Stimulated activated CD8-positive, alpha-beta memory T cell treated with anti-CD3 and anti-CD28 coated beads, Interleukin-7, amount 100 ng/mL, for 1 hour (primary cell): ENCODE measurements around the gene KLHDC4.
"Not testable (repeated sequence)": the region's sequence is repeated elsewhere in the genome, so short reads cannot be mapped to it uniquely, and the experiment has no call there.

Experiments
- DNase-seq, 2 donors: peaks; one replicate each; pipeline ENCODE4 v3.0.0-alpha.2; 2020; ENCODE audit warnings: low read depth in 2 of 2

Gene KLHDC4

DNA sequence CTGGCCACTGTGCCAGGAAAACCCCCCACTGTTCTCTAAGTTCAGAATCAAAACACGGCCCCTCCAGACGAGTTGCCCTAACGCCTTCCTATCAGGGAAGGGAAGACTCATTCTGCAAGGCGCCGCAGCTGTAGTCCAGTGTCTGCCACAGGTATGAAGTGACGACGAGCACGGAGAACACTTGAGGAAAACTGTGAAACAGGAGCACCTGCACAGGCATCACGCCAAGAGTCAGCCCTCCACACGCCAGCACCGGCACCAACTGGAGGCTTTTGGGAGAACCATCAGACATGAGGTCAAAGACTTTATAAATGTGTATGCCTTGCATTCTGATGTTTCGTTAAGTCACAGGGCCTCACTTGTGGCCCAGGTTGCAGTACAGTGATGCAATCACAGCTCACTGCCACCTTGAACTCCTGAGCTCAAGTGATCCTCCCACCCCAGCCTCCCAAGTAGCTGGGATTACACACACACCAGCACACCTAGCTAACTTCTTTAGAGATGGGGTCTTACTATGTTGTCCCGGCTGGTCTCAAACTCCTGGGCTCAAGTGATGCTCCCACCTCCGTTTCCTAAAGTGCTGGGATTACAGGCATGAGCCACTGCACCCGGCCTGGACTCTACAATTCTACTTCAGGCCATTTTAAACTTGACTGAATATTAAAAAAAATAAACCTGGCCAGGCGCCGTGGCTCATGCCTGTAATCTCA lies 22.9 kb downstream of the KLHDC4 start:
- no peak for DNase-seq

GRCh38 chr16:87741700-87742415 lies 23.9 kb downstream of the KLHDC4 start:
- DNase-seq = no peak

DNA sequence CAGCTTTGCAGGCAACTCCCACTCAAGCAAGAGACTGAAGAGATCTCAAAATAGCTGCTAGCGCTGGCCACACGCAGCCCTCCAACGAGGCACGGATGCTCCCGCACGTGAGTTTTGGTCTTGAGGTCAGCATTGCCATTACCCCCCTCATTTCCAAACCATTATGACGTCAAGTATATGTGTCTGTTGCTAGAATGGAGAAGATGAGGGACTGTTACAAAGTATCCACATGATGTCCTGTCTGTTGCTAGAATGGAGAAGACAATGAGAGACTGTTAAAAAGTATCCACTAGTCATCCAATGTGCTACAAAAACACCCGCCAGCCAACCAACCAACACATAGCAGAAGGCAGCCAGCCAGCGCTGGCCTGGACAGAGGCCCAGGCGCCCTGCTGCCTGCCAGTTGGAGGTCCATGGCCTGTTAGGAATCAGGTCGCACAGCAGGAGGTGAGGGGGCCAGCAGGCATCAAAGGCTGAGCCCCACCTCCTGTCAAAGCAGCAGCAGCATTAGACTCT lies 24.8 kb downstream of the KLHDC4 start:
- no peak for DNase-seq

GRCh38 chr16:87740441-87740840 lies 25.3 kb downstream of the KLHDC4 start:
- no peak for DNase-seq

- DNase-seq = no peak
Measured at GRCh38 chr16:87739801-87740200, 26.0 kb downstream of the KLHDC4 start.

- DNase-seq = no peak
Measured at GRCh38 chr16:87736008-87736382, 29.8 kb downstream of the KLHDC4 start.

GRCh38 chr16:87735270-87736007 lies 30.3 kb downstream of the KLHDC4 start:
- no peak for DNase-seq

- DNase-seq = no peak
Measured at GRCh38 chr16:87734644-87735043, 31.1 kb downstream of the KLHDC4 start.

- DNase-seq = no peak
Measured at GRCh38 chr16:87733190-87733589, 32.6 kb downstream of the KLHDC4 start.

- no peak for DNase-seq
Measured at GRCh38 chr16:87731607-87732006, 34.2 kb downstream of the KLHDC4 start.

DNA sequence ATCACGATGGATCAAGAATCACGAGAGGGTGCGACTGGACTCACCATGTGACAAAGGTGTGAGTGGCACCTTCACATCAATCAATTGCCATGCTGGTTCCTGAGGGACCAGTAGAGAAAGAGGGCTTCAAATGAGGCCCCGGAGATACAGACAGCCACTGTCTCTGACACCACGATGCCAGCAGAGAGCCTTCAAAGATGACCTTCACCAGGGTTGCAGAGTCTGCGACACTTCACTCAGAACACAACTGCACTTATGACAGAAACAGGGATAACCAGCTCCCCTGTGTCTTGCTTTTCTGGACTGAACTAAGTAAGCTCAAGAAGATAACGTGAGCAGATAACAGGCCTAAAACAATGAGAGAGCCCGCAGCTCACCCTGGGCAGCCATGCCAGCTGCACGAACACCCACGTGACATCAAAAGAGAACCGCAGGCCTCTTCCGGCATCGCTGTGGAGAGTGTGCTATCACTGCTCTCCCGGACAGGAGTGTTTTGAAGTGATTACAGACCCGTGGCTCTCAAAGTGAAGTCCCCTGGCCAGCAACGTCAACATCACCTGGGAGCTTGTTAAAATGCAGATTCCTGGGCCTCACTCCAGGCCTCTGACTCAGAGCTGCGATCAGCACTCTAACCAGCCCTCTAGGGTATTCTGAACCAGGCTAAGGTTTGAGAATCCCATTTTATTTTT lies 36.4 kb downstream of the KLHDC4 start:
- no peak for DNase-seq

GRCh38 chr16:87728026-87728425 lies 37.8 kb downstream of the KLHDC4 start:
- no peak for DNase-seq

DNA sequence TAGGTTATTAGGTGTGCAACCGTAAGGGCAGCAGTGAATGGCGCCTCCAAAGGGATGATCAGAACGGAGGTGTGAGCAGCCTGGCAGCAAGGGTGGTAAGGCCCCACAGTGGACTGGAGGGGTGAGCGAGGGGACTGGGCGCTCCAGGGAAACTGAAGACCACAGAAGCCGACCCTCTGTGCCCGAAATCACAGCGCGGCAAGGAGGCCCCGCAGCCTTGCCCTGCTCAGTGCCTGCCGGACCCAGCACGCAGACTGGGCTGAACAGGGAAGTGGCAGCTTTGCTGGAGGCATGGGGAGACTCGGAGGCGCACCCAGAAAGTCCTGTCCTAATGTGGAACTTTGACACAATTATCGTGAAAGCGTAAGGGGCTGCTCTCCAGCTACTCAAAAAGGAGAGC lies 38.4 kb downstream of the KLHDC4 start:
- no peak for DNase-seq

DNA sequence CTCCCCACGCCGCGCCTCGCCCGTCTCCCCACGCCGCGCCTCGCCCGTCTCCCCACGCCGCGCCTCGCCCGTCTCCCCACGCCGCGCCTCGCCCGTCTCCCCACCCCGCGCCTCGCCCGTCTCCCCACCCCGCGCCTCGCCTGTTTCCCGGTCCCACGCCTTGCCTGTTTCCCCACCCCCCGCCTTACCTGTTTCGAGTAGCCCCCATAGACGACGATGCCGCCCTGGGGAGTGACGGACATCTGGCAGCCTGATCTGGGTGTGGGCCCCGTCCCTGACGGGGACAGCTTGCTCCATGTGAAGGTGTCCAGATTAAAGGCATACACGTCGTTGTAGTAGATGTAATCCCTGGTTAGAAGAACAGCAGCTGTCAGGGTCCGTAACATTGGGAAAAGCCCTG lies 39.2 kb downstream of the KLHDC4 start:
- DNase-seq = not testable (repeated sequence)

GRCh38 chr16:87725596-87726235 lies 40.1 kb downstream of the KLHDC4 start:
- DNase-seq = no peak

DNA sequence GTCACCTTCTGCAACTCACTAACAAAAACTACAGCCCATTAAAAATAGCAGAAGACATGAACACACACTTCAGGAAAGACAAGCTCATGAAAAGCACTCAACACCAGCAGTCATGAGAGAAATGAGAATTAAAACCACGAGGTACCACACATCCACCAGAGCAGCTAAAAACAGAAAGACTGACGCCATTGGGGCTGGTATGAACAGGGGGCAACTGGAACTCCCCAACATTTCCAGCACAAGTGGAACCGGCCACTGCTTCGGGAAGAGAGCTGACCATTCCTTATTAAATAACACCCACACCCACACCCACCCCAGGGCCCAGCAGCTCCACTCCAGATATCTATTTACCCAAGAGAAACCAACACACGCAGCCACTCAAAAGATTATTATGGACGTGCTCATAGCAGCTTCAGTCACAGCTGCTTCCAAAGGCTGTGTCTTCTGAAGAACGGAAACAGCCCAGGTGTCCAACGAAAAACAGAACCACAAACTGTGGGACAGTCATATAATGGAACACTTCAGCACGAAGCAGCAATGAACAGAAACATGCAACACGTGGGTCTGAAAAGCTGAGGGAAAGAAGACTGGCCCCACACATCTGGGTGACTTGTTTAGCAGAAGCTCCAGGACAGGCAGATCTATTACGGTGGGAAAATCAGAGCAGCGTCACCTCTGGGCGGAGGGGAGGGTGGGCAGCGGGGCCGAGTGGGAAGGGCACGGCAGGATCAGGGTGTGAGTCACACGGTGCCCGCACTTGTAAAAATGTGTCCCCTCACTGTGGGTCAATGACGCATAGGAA lies 41.1 kb downstream of the KLHDC4 start:
- peak in 1 of 2 donors; percentile 39 for DNase-seq

- DNase-seq = no peak
Measured at GRCh38 chr16:87723226-87723623, 42.6 kb downstream of the KLHDC4 start.

DNA sequence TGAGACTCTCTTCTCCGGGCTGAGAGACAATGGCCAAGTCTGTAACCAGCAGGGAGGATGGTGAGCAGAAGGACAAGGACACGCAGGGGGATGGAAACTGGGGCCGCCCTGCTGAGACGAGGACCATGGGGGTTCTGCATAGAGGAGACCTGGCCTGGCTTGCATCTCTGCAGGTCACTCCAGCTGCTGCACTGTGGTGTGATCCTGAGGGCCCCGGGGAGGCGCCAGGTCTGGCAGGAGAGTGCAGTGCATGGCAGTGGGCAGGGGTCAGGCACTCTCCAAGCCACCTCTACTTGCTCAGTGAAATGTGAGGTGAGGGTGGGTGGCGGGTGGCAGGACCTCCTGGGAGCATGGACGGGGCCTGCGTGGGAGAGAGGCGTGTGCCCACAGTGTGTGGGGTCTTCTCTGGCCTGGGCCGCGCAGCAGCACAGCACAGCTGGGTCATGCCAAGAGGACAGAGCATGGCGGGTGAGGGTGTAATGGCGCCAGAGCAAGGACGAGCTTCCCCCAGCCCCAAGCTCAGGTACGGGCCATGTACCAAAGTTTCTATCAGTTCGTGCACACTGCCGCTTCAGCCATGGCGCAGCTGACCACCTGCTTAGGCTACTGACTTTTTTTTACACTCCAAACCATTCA lies 43.1 kb downstream of the KLHDC4 start:
- no peak for DNase-seq

DNA sequence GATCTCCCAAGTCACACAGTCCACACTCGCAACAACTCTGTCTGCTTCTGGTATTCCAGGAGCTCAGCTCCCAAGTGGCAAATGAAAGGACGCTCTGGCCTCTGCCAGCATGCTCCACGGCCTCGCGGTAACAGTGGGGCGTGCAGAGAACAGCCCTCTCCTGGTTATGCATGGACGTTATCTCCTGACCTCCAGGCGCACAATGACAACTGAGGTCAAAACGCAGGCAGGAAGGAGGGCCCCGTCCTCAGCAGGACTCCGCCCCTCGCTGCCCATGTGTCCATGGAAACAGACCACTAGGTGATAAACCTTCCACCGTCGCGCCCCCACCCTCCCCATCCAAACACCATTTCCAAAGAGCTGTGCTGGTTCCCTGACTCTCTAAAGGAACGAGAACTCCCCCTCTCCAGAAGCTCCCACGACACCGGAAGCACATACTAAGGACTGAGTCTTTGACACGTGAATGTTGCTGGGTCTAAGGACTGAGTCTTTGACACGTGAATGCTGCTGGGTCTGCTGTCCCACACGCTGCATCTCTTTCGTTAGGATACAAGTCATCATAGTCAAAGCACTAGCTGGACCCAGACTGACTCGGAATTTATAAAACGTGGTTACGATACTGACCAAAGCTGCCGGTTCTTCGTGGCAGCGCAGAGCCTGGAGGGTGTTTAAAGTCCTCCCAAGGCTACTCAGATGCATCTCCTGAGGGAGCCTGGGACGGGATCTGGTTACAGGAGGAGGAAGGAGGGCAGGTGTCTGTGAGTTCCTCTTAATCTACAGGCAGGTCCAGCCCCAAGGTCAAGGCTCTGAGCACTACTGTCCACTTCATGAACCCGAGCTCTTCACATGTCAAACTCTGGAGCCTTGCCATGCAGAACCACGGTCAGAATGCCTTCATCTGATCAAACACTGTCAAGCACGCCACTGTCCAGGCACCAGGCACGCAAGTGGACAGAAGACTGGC lies 43.9 kb downstream of the KLHDC4 start:
- no peak for DNase-seq
